A375 (cell line): ENCODE data around the gene ORM1. TPM values are rescaled to one million over a fixed set of nuclear protein-coding genes. Genes with fewer than 3 reads are reported as not detected.

ENCODE experiments used
- total RNA-seq: library from RNA; depleted of rRNA; stranded (reverse); fragments of >200 nt; shearing (Covaris generic); gene quantifications from 2 replicates; pipeline ENCODE4 v1.2.3, GENCODE V29; 2014; rRNA removed

The ORM1 gene
- total RNA-seq = not detected in 2 replicates

DNA sequence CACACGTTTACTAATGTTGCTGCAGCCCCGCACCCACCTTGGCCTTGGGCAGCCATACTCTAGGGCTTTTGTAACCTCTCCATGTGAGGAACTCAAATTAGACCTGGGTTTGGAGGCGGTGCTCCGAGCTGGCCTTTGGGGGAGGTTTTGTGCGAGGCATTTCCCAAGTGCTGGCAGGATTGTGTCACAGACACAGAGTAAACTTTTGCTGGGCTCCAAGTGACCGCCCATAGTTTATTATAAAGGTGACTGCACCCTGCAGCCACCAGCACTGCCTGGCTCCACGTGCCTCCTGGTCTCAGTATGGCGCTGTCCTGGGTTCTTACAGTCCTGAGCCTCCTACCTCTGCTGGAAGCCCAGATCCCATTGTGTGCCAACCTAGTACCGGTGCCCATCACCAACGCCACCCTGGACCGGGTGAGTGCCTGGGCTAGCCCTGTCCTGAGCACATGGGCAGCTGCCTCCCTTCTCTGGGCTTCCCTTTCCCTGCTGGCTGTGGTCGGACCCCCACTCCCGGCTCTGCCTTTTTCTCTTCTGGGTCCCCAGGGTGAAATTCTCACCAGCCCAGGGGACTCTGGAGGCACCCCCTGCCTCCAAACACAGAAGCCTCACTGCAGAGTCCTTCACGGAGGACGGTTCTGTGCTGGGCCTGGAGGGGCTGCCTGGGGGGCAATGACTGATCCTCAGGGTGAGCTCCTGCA, at the start of gene ORM1:
TSS of gene ORM1 (plus strand) at position 268 of the 701 bp plus-strand sequence. CDS start at position 304, 36 bp downstream.

DNA sequence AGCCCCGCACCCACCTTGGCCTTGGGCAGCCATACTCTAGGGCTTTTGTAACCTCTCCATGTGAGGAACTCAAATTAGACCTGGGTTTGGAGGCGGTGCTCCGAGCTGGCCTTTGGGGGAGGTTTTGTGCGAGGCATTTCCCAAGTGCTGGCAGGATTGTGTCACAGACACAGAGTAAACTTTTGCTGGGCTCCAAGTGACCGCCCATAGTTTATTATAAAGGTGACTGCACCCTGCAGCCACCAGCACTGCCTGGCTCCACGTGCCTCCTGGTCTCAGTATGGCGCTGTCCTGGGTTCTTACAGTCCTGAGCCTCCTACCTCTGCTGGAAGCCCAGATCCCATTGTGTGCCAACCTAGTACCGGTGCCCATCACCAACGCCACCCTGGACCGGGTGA, 6.7 kb downstream of the ORM1 start, which contains the start of gene ORM2:
TSS of gene ORM2 (plus strand) at position 245 of the 398 bp plus-strand sequence. CDS start at position 281, 36 bp downstream.

Other genes starting within 250 kb of the ORM1 start
- gene AMBP, start 244.8 kb upstream of the ORM1 start, total RNA-seq = 0.37 TPM in 1 of 2 replicates, not detected in the other
- 1.1 and 1.5 TPM in 2 replicates for gene KIF12, start 223.8 kb upstream of the ORM1 start, total RNA-seq
- gene COL27A1, start 167.6 kb upstream of the ORM1 start, total RNA-seq = 14.6 and 15.3 TPM in 2 replicates
- not detected in 2 replicates for gene ORM2, start 6.8 kb downstream of the ORM1 start, total RNA-seq
- gene AKNA, start 64.9 kb downstream of the ORM1 start, total RNA-seq = 11.4 and 11.7 TPM in 2 replicates
- gene WHRN, start 182.4 kb downstream of the ORM1 start, total RNA-seq = 7.1 and 7.4 TPM in 2 replicates